HCT116 (cell line): ENCODE data around the gene SESN3. TPM values are rescaled to one million over a fixed set of nuclear protein-coding genes. Genes with fewer than 3 reads are reported as not detected.

Experiments
- ATAC-seq: fragments of 200-7000 bp; cut with Tn5 transposase; 2 replicates; pipeline ENCODE4 v1.9.1; 2020; ENCODE audit warnings: mild to moderate bottlenecking, moderate library complexity
- BruUV-seq: library from RNA; stranded (reverse); fragments of 400-500 nt; replicated peaks from 2 replicates; lab custom pipeline; 2021; lab: Mats Ljungman, UMichigan
- CTCF ChIA-PET: fragments of 300-600 bp; sonication (Branson Sonifier 250); formaldehyde crosslinking; loops from one replicate; lab custom pipeline; 2021; ENCODE audit warnings: antibody characterized with exemption; lab: Charles Lee
- POLR2A ChIA-PET: fragments of 300-600, 350-600 bp; sonication (Branson Sonifier 250); formaldehyde crosslinking; loops from one replicate; lab custom pipeline; 2021; ENCODE audit warnings: antibody characterized with exemption; lab: Charles Lee
- RAD21 ChIA-PET, 2 experiments: fragments of 300-600 bp; sonication (Branson Sonifier 250); formaldehyde crosslinking; loops; one replicate each; lab custom pipeline; 2023; ENCODE audit warnings: low total read pairs in 2 of 2; ENCODE audit not compliant: uncharacterized antibody in 2 of 2, unreplicated experiment in 2 of 2, low non-redundant PET in 1 of 2; lab: Charles Lee
- DNase-seq: peaks from one replicate; pipeline ENCODE4 v3.0.0-alpha.2; 2010; ENCODE audit warnings: low read depth, low spot score
- H2AFZ ChIP-seq: fragments of 200-600 bp; shearing (Covaris generic), sonication (generic); 2 replicates; pipeline ENCODE4 v1.6.1; 2017; ENCODE audit warnings: low read depth, mixed run types, mixed read lengths, antibody characterized with exemption, low read length; ENCODE audit not compliant: poor library complexity, severe bottlenecking
- H3K27ac ChIP-seq: 2 replicates; pipeline ENCODE4 v1.5.1; 2012; ENCODE audit warnings: low read depth, low read length
- H3K27me3 ChIP-seq: fragments of 200-600 bp; sonication (generic); 2 replicates; pipeline ENCODE4 v1.6.1; 2016; ENCODE audit warnings: mixed run types, low read length, mixed read lengths; ENCODE audit not compliant: insufficient read depth
- H3K36me3 ChIP-seq, 2 experiments: fragments of 200-500 bp in 1 of 2; fragments of 200-600 bp in 1 of 2; sonication (Bioruptor generic) in 1 of 2; sonication (generic) in 1 of 2; 2 replicates each; pipeline versions ENCODE4 v1.5.1 to v1.6.1; 2014 to 2016; ENCODE audit warnings: low read length in 2 of 2, inconsistent platforms in 1 of 2, mixed read lengths in 1 of 2, mixed run types in 1 of 2; ENCODE audit not compliant: insufficient read depth in 2 of 2, control insufficient read depth in 1 of 2
- H3K4me1 ChIP-seq, 2 experiments: fragments of 200-600 bp in 1 of 2; sonication (generic) in 1 of 2; 2 replicates each; pipeline versions ENCODE4 v1.5.1 to v1.6.1; 2012 to 2017; ENCODE audit warnings: low read length in 2 of 2, inconsistent platforms in 1 of 2, mild to moderate bottlenecking in 1 of 2, mixed read lengths in 1 of 2, mixed run types in 1 of 2, moderate library complexity in 1 of 2; ENCODE audit not compliant: insufficient read depth in 2 of 2, control insufficient read depth in 1 of 2
- H3K4me2 ChIP-seq: fragments of 200-600 bp; sonication (generic); 2 replicates; pipeline ENCODE4 v1.6.1; 2017; ENCODE audit warnings: mixed run types, low read length, mixed read lengths
- H3K4me3 ChIP-seq, 2 experiments: fragments of 200-600 bp in 1 of 2; sonication (generic) in 1 of 2; replicated peaks in 1 of 2; 2 replicates each; pipeline ENCODE4 v1.5.1; 2011 to 2016; ENCODE audit warnings: low read length in 2 of 2, control low read depth in 1 of 2, low read depth in 1 of 2, mild to moderate bottlenecking in 1 of 2, mixed read lengths in 1 of 2, mixed run types in 1 of 2
- H3K79me2 ChIP-seq: fragments of 200-600 bp; sonication (generic); 2 replicates; pipeline ENCODE4 v1.6.1; 2017; ENCODE audit warnings: mild to moderate bottlenecking, mixed run types, low read length, moderate library complexity, mixed read lengths; ENCODE audit not compliant: insufficient read depth
- H3K9ac ChIP-seq: fragments of 200-600 bp; sonication (generic); 2 replicates; pipeline ENCODE4 v1.6.1; 2016; ENCODE audit warnings: low read length, mixed read lengths
- H3K9me2 ChIP-seq: fragments of 200-600 bp; sonication (generic), shearing (Covaris generic); 2 replicates; pipeline ENCODE4 v1.6.1; 2017; ENCODE audit warnings: mixed run types, mild to moderate bottlenecking, moderate library complexity; ENCODE audit not compliant: insufficient read depth
- H3K9me3 ChIP-seq, 2 experiments: fragments of 200-500 bp in 1 of 2; fragments of 200-600 bp in 1 of 2; sonication (Bioruptor generic) in 1 of 2; sonication (generic) in 1 of 2; 2 replicates each; pipeline ENCODE4 v1.6.1; 2014 to 2017; ENCODE audit warnings: low read length in 2 of 2, mixed read lengths in 2 of 2, inconsistent platforms in 1 of 2, low read depth in 1 of 2, mild to moderate bottlenecking in 1 of 2, mixed run types in 1 of 2, moderate library complexity in 1 of 2; ENCODE audit not compliant: control insufficient read depth in 1 of 2, insufficient read depth in 1 of 2
- H4K20me1 ChIP-seq: fragments of 200-600 bp; sonication (generic), shearing (Covaris generic); 2 replicates; pipeline ENCODE4 v1.6.1; 2017; ENCODE audit warnings: mixed run types, mild to moderate bottlenecking, moderate library complexity; ENCODE audit not compliant: insufficient read depth
- CTCF ChIP-seq, 3 experiments: fragments of 200-600 bp in 1 of 3; sonication (generic) in 1 of 3; IDR thresholded peaks in 2 of 3; conservative IDR thresholded peaks in 1 of 3; 2 replicates each; pipeline ENCODE4 v1.5.1; 2012 to 2017; ENCODE audit warnings: low read depth in 2 of 3, low read length in 2 of 3, antibody characterized with exemption in 1 of 3, borderline replicate concordance in 1 of 3, control low read depth in 1 of 3, mild to moderate bottlenecking in 1 of 3, mixed read lengths in 1 of 3, mixed run types in 1 of 3, moderate library complexity in 1 of 3; ENCODE audit not compliant: insufficient read depth in 1 of 3
- EGR1 ChIP-seq: IDR thresholded peaks from 2 replicates; pipeline ENCODE4 v1.6.1; 2012; ENCODE audit warnings: low read depth
- ELF1 ChIP-seq: IDR thresholded peaks from 2 replicates; pipeline ENCODE4 v1.6.1; 2012; ENCODE audit warnings: low read depth, borderline replicate concordance
- EZH2phosphoT487 ChIP-seq: fragments of 200-600 bp; IDR thresholded peaks from 2 replicates; pipeline ENCODE4 v1.6.1; 2018; ENCODE audit warnings: antibody characterized with exemption, borderline replicate concordance
- MAX ChIP-seq: IDR thresholded peaks from 2 replicates; pipeline ENCODE4 v1.6.1; 2012
- RAD21 ChIP-seq: IDR thresholded peaks from 2 replicates; pipeline ENCODE4 v1.6.1; 2012; ENCODE audit warnings: low read depth, mild to moderate bottlenecking
- SP1 ChIP-seq: IDR thresholded peaks from 2 replicates; pipeline ENCODE4 v1.6.1; 2012; ENCODE audit warnings: low read depth
- SRF ChIP-seq: IDR thresholded peaks from 2 replicates; pipeline ENCODE4 v1.6.1; 2012; ENCODE audit warnings: low read depth
- YY1 ChIP-seq: IDR thresholded peaks from 2 replicates; pipeline ENCODE4 v1.6.1; 2011; ENCODE audit warnings: low read length, low read depth, moderate library complexity, mild to moderate bottlenecking; ENCODE audit not compliant: insufficient replicate concordance; ENCODE audit errors: extremely low read depth
- ZNF274 ChIP-seq: fragments of 200-500 bp; sonication (Bioruptor generic); IDR thresholded peaks from 2 replicates; pipeline ENCODE4 v1.6.1; 2014; ENCODE audit warnings: mild to moderate bottlenecking, low read depth, low read length, inconsistent platforms
- intact Hi-C: fragments of 100-400 bp; cut with micrococcal nuclease; formaldehyde crosslinking; loops from 2 replicates; pipeline ENCODE4 v1.10.0; 2022
- total RNA-seq: library from RNA; stranded (reverse); gene quantifications from one replicate; pipeline ENCODE4 v1.2.1, GENCODE V29; 2021; ENCODE audit not compliant: unreplicated experiment
- TF ChIP-seq, protein P1 (sequence below): IDR thresholded peaks from 2 replicates; pipeline ENCODE4 v1.6.1; 2012

SESN3 gene
- total RNA-seq, 1 experiment from 2014 or later: 4.2 TPM

DNA sequence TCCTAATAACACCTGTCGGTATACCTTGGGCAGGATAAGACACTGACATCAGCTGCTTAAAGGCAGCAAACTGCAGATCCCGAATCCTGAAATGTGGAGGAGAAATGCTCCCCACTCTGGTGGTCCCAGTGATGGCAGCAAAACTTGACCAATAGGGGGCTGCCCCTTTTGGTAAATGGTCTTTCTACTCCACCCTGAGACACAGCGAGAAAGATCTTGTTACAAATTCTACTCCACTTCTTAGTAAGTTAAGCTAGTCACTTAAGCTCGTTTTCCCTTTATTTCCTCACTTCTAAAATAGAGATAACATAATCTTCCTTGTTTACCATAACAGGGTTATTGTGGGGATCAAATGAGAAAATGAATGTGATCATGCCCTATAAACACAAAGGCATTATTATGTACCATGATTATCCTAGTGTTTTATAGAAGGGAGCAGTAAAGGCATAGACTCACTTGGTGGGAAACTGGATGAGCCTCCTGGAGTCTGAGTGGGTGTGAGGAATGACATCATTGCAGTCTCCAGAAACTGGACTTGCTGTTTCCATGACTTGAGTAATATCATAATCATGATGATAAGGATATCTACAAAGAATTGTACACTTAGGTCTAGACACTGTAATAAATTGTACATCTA lies 90.5 kb downstream of the SESN3 start:
- intact Hi-C loops: no loop called here
- Histone ChIP-seq H3K9me3 (no peaks in the 10 kb centered on the region), H3K4me1 (no peaks in the 10 kb centered on the region), H3K4me3 (no peak overlapping the region), H3K9ac (no peak overlapping the region), H3K4me2 (no peak overlapping the region), H3K9me2 (no peaks in the 10 kb centered on the region), H3K27ac (no peak overlapping the region), H3K27me3 (no peaks in the 10 kb centered on the region), H3K79me2 (no peaks in the 10 kb centered on the region), H3K36me3 (no peaks in the 10 kb centered on the region), H4K20me1 (no peaks in the 10 kb centered on the region), H2AFZ (no peak overlapping the region)
- ChIA-PET POLR2A (interaction anchor here (2.5 kb wide), 1 partner anchor 9 kb away, joined by 6 read pairs; no protein-coding TSS in a partner anchor), RAD21 (no interaction called here), CTCF (no interaction called here)
- BruUV-seq: no TSS peak
- TF ChIP-seq YY1 (no peak), EGR1 (0 out of 2 replicates have a peak, but pooled peaks have one; percentile 18), MAX (no peak)
- no peak for DNase-seq
- ATAC-seq: no peak

- Histone ChIP-seq H3K36me3 (no peaks in the 10 kb centered on the region), H3K79me2 (no peaks in the 10 kb centered on the region), H3K27ac (no peak overlapping the region), H3K9ac (no peak overlapping the region), H2AFZ (no peak overlapping the region), H4K20me1 (no peaks in the 10 kb centered on the region), H3K4me1 (peaks cover 9 to 14% of the 10 kb centered on the region in 2 experiments; a peak in 2 of 4 replicates), H3K9me3 (no peaks in the 10 kb centered on the region), H3K4me2 (no peak overlapping the region), H3K4me3 (no peak overlapping the region), H3K9me2 (no peaks in the 10 kb centered on the region), H3K27me3 (no peaks in the 10 kb centered on the region)
- intact Hi-C loops: loop anchor here (5.0 kb wide), 1 partner anchor 516 kb away; no protein-coding TSS in a partner anchor
- CTCF ChIA-PET: no interaction called here
- RAD21 ChIA-PET: no interaction called here
- no TSS peak for BruUV-seq
- POLR2A ChIA-PET: no interaction called here
- DNase-seq: no peak
- TF ChIP-seq RAD21 (peak; percentile 77), SRF (no peak), ZNF274 (no peak), CTCF (IDR thresholded peaks at IDR 0.05 in 2 of 3, conservative IDR thresholded peaks at IDR 0.05 in 1 of 3; ENCODE audit: borderline replicate concordance in 1 of 3, insufficient read depth in 1 of 3, low read depth in 2 of 3, low read length in 2 of 3) (peak; percentile 19 to 62 (median 36); a peak in 2 of 6 replicates), SP1 (no peak), ELF1 (no peak), EZH2phosphoT487 (no peak)
- TF ChIP-seq, protein P1, sequence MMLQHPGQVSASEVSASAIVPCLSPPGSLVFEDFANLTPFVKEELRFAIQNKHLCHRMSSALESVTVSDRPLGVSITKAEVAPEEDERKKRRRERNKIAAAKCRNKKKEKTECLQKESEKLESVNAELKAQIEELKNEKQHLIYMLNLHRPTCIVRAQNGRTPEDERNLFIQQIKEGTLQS: no peak
- peak; percentile 83 for ATAC-seq
These were observed 92.6 kb downstream of the SESN3 start for GRCh38 chr11:95138448-95138847.
